ENCODE results near the gene PCNX2.

Gene PCNX2

GRCh38 chr1:233323718-233324117 lies 28.2 kb upstream of the PCNX2 start:
- intact Hi-C loops (cut with DNase I; ENCODE audit: low total_unique reads): no loop called here
- Histone ChIP-seq H3K4me3 (no peak overlapping the region), H3K36me3 (no peaks in the 10 kb centered on the region), H3K9me3 (no peaks in the 10 kb centered on the region), H3K27ac (no peak overlapping the region), H3K27me3 (peaks cover 0 to 8% of the 10 kb centered on the region in 2 donors), H3K4me1 (peaks cover 0 to 17% (median 11%) of the 10 kb centered on the region in 4 donors)
- no peak for DNase-seq
- no peak for TF ChIP-seq CTCF (IDR thresholded peaks at IDR 0.05)

DNA sequence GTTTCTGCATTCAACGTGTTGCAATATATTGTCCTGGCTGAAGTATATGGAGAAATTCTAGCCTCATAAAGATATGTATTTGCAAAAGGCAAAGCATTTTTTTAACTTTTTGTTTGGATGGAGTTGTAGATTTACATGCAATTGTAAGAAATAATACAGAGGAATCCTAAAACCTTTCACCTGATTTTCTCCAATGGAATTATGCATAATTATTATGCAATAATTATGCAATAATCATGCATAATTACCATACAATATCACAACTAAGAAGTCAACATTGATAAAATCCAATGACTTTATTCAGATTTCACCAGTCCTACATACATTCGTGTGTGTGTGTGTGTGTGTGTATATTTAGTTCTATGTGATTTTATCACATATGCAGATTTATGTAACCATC lies 24.5 kb upstream of the PCNX2 start:
- intact Hi-C loops (cut with DNase I; ENCODE audit: low total_unique reads): no loop called here
- Histone ChIP-seq H3K27me3 (no peaks in the 10 kb centered on the region), H3K36me3 (no peaks in the 10 kb centered on the region), H3K9me3 (no peaks in the 10 kb centered on the region), H3K4me3 (no peak overlapping the region), H3K27ac (no peak overlapping the region), H3K4me1 (no peaks in the 10 kb centered on the region)
- no peak for TF ChIP-seq CTCF (IDR thresholded peaks at IDR 0.05)
- no peak for DNase-seq

DNA sequence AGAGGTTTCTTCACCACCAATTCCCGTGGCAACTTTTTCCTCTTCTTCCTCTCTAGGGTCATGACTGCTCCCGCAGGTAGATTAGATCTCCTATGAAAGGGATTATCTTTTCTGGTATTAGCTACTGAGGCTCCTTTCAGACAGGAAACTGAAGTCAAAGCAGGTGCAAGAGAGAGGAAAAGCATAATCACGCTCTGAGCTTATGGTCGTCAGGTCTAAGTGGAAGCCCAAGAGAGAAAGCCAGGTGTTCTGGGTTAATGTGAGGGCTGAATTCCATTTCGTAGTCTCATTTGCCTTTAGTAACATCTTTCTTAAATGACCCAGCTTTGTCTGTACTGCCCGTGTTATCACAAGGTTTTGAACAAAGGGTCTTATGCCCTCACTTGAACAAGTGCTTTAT lies 23.7 kb upstream of the PCNX2 start:
- no peaks in the 10 kb centered on the region for H3K9me3 ChIP-seq
- no peaks in the 10 kb centered on the region for H3K4me1 ChIP-seq
- no peak for TF ChIP-seq CTCF (IDR thresholded peaks at IDR 0.05)
- H3K27me3 ChIP-seq: no peaks in the 10 kb centered on the region
- intact Hi-C loops (cut with DNase I; ENCODE audit: low total_unique reads): no loop called here
- no peak overlapping the region for H3K27ac ChIP-seq
- H3K4me3 ChIP-seq: no peak overlapping the region
- no peak for DNase-seq
- H3K36me3 ChIP-seq: no peaks in the 10 kb centered on the region

DNA sequence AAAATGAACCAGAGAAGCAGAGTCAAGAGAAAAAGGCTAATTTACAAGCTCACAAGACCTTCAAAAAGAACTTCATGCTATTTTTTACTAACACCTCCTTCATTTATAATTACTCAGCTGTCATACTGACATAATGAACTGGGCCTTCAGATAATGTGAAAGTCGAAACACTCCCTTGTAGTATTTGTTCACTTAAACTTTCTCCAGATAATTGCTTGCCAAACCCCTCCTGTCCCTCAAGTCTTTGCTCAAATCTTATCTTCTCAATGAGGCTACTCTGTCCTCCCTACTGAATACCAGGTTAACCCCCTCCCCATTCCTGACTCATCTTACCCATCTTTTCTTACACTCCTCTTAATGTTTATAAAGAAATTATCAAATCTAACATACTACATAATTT lies 20.9 kb upstream of the PCNX2 start:
- Histone ChIP-seq H3K9me3 (no peaks in the 10 kb centered on the region), H3K36me3 (no peaks in the 10 kb centered on the region), H3K27ac (no peak overlapping the region), H3K4me1 (no peaks in the 10 kb centered on the region), H3K4me3 (no peak overlapping the region), H3K27me3 (no peaks in the 10 kb centered on the region)
- TF ChIP-seq CTCF (IDR thresholded peaks at IDR 0.05): no peak
- intact Hi-C loops (cut with DNase I; ENCODE audit: low total_unique reads): no loop called here
- no peak for DNase-seq

DNA sequence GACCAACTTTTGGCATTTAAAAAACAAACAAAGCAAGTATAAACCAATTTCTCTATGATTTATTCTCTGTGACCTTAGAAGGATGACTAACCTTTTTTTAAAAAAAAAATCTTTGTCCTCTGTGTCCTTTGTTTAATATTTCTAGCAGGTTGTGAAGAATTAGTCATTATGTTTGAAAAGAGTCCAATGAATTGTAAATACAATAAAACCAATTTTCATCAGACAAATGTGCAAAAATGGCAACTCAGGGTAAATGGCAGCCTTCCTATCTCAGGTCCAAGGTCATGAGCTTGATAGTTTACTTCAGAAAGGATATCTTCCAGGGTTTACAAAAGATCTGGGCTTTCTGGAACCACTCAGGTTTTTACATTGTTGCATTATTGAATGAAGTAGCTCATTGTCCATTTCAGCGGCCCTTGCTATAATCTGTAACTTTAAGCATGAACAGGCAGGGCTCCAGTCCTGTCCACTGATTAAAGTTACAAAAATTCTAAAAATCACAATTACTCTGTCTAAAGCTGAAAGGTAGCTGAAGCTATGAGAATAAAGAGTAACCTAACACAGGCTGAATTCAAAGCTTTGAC lies 20.3 kb upstream of the PCNX2 start:
- H3K27me3 ChIP-seq: no peaks in the 10 kb centered on the region
- no peak for DNase-seq
- no peak for TF ChIP-seq CTCF (IDR thresholded peaks at IDR 0.05)
- H3K27ac ChIP-seq: no peak overlapping the region
- no peaks in the 10 kb centered on the region for H3K9me3 ChIP-seq
- intact Hi-C loops (cut with DNase I; ENCODE audit: low total_unique reads): no loop called here
- H3K36me3 ChIP-seq: no peaks in the 10 kb centered on the region
- no peaks in the 10 kb centered on the region for H3K4me1 ChIP-seq
- no peak overlapping the region for H3K4me3 ChIP-seq

Measured in tibial artery (tissue), 4 donors.